Naive B cell (primary cell): ENCODE measurements around the gene CAMK2N2. TPM values are rescaled to one million over a fixed set of nuclear protein-coding genes. Genes with fewer than 3 reads are reported as not detected.
A peak's percentile ranks its signal among the peaks of the same experiment; 100 is the strongest.
"Not testable (repeated sequence)": the region's sequence is repeated elsewhere in the genome, so short reads cannot be mapped to it uniquely, and the experiment has no call there.

ENCODE experiments used
- ATAC-seq, 2 donors: fragments of 150-1000 bp; cut with Tn5 transposase; 2 replicates each; pipeline ENCODE4 v1.10.0; 2021; ENCODE audit warnings: low read depth in 2 of 2, mild to moderate bottlenecking in 2 of 2, moderate library complexity in 2 of 2
- DNase-seq: peaks from one replicate; pipeline ENCODE4 v3.0.0; 2022
- H3K27ac Mint-ChIP-seq, 6 donors: one replicate each; pipeline ENCODE4 v1.8.0; 2020 to 2022; ENCODE audit warnings: mild to moderate bottlenecking in 6 of 6, mixed read lengths in 6 of 6, moderate library complexity in 5 of 6, inconsistent platforms in 2 of 6
- H3K27me3 Mint-ChIP-seq, 3 donors: one replicate each; pipeline ENCODE4 v1.8.0; 2021 to 2022; ENCODE audit warnings: mixed read lengths in 3 of 3, mild to moderate bottlenecking in 1 of 3
- H3K36me3 Mint-ChIP-seq, 2 donors: one replicate each; pipeline ENCODE4 v1.8.0; 2020 to 2022; ENCODE audit warnings: mixed read lengths in 2 of 2, inconsistent platforms in 1 of 2, mild to moderate bottlenecking in 1 of 2
- H3K4me1 Mint-ChIP-seq, 3 donors: one replicate each; pipeline ENCODE4 v1.8.0; 2020 to 2022; ENCODE audit warnings: mixed read lengths in 3 of 3, inconsistent platforms in 1 of 3, mild to moderate bottlenecking in 1 of 3, moderate library complexity in 1 of 3
- H3K4me3 Mint-ChIP-seq, 8 donors: one replicate each; pipeline ENCODE4 v1.8.0; 2020 to 2022; ENCODE audit warnings: mild to moderate bottlenecking in 8 of 8, mixed read lengths in 8 of 8, moderate library complexity in 8 of 8, inconsistent platforms in 2 of 8
- H3K9me3 Mint-ChIP-seq, 7 donors: one replicate each; pipeline ENCODE4 v1.8.0; 2020 to 2022; ENCODE audit warnings: mixed read lengths in 7 of 7, mild to moderate bottlenecking in 5 of 7, inconsistent platforms in 2 of 7, moderate library complexity in 1 of 7
- polyA plus RNA-seq, 6 donors: library from polyadenylated mRNA; unstranded; fragments of 300-500 nt; fragmentation: Illumina TruSeq; gene quantifications; one replicate each; pipeline ENCODE4 v1.2.3, GENCODE V29; 2021; ENCODE audit warnings: low read depth in 6 of 6

CAMK2N2 gene
- polyA plus RNA-seq, 6 donors from 2014 or later, result not detected

GRCh38 chr3:184290331-184290730 is 29.0 kb upstream of the CAMK2N2 start:
- DNase-seq (no peak), ATAC-seq (no peak)
- no peak overlapping the region for H3K4me3 Mint-ChIP-seq
- H3K4me1 Mint-ChIP-seq, result no peaks in the 10 kb centered on the region
- H3K27me3 Mint-ChIP-seq, result peaks cover 15 to 52% (median 40%) of the 10 kb centered on the region in 3 donors
- no peaks in the 10 kb centered on the region for H3K36me3 Mint-ChIP-seq
- H3K27ac Mint-ChIP-seq, result no peak overlapping the region
- no peaks in the 10 kb centered on the region for H3K9me3 Mint-ChIP-seq

- H3K27me3 Mint-ChIP-seq, result peaks cover 15 to 59% (median 48%) of the 10 kb centered on the region in 3 donors
- H3K36me3 Mint-ChIP-seq, result no peaks in the 10 kb centered on the region
- no peaks in the 10 kb centered on the region for H3K4me1 Mint-ChIP-seq
- H3K9me3 Mint-ChIP-seq, result no peaks in the 10 kb centered on the region
- no peak overlapping the region for H3K27ac Mint-ChIP-seq
- H3K4me3 Mint-ChIP-seq, result no peak overlapping the region
- peak; percentile 24 for DNase-seq
- peak; percentile 53 to 66 for ATAC-seq
Measured at GRCh38 chr3:184289426-184289938, 28.1 kb upstream of the CAMK2N2 start.

- Mint-ChIP-seq H3K4me1 (no peaks in the 10 kb centered on the region), H3K36me3 (no peaks in the 10 kb centered on the region), H3K4me3 (no peak overlapping the region), H3K9me3 (no peaks in the 10 kb centered on the region), H3K27me3 (peaks cover 27 to 57% (median 47%) of the 10 kb centered on the region in 3 donors), H3K27ac (no peak overlapping the region)
- no peak for DNase-seq
- no peak for ATAC-seq
Measured at GRCh38 chr3:184284696-184285095, 23.3 kb upstream of the CAMK2N2 start.

- no peaks in the 10 kb centered on the region for H3K9me3 Mint-ChIP-seq
- H3K27ac Mint-ChIP-seq, result no peak overlapping the region
- H3K36me3 Mint-ChIP-seq, result no peaks in the 10 kb centered on the region
- DNase-seq, result no peak
- peaks cover 29 to 64% (median 54%) of the 10 kb centered on the region in 3 donors for H3K27me3 Mint-ChIP-seq
- no peaks in the 10 kb centered on the region for H3K4me1 Mint-ChIP-seq
- no peak overlapping the region for H3K4me3 Mint-ChIP-seq
- ATAC-seq, result no peak
Measured at GRCh38 chr3:184283681-184284080, 22.3 kb upstream of the CAMK2N2 start.

- ATAC-seq (no peak), DNase-seq (no peak)
- Mint-ChIP-seq H3K36me3 (no peaks in the 10 kb centered on the region), H3K27me3 (peaks cover 32 to 72% (median 60%) of the 10 kb centered on the region in 3 donors), H3K27ac (peak overlapping the region in 1 of 6 donors; percentile 80), H3K4me1 (no peaks in the 10 kb centered on the region), H3K9me3 (no peaks in the 10 kb centered on the region), H3K4me3 (no peak overlapping the region)
Measured at GRCh38 chr3:184282941-184283340, 21.6 kb upstream of the CAMK2N2 start.

- Mint-ChIP-seq H3K4me3 (no peak overlapping the region), H3K27ac (no peak overlapping the region), H3K27me3 (peaks cover 53 to 78% (median 72%) of the 10 kb centered on the region in 3 donors), H3K4me1 (peaks cover 0 to 7% (median 6%) of the 10 kb centered on the region in 3 donors), H3K36me3 (peaks cover 0 to 8% of the 10 kb centered on the region in 2 donors), H3K9me3 (no peaks in the 10 kb centered on the region)
- ATAC-seq (no peak), DNase-seq (no peak)
Measured at GRCh38 chr3:184277366-184277765, 16.0 kb upstream of the CAMK2N2 start.

- peak within 1 kb of the TSS in 2 of 6 donors; percentile 19 to 80 for H3K27ac Mint-ChIP-seq
- no peak for ATAC-seq
- no peak for DNase-seq
- peaks cover 52 to 80% (median 78%) of the 10 kb centered on the region in 3 donors for H3K27me3 Mint-ChIP-seq
- peaks cover 0 to 6% (median 1%) of the 10 kb centered on the region in 7 donors for H3K9me3 Mint-ChIP-seq
- peaks cover 0 to 7% (median 6%) of the 10 kb centered on the region in 3 donors for H3K4me1 Mint-ChIP-seq
- peak within 1 kb of the TSS in 4 of 8 donors; percentile 1 to 61 (median 40) for H3K4me3 Mint-ChIP-seq
- H3K36me3 Mint-ChIP-seq, result peaks cover 0 to 8% of the 10 kb centered on the region in 2 donors
Measured at GRCh38 chr3:184275961-184276910, 14.9 kb upstream of the CAMK2N2 start, which contains the start of gene ECE2. TSS of gene ECE2 (plus strand) at chr3:184276022. CDS start at chr3:184276154, 132 bp downstream.

- ATAC-seq (no peak), DNase-seq (no peak)
- peaks cover 0 to 7% (median 6%) of the 10 kb centered on the region in 3 donors for H3K4me1 Mint-ChIP-seq
- peaks cover 0 to 6% (median 1%) of the 10 kb centered on the region in 7 donors for H3K9me3 Mint-ChIP-seq
- peak overlapping the region in 1 of 6 donors; percentile 1 for H3K27ac Mint-ChIP-seq
- H3K27me3 Mint-ChIP-seq, result peaks cover 49 to 81% (median 73%) of the 10 kb centered on the region in 3 donors
- H3K4me3 Mint-ChIP-seq, result peak overlapping the region in 2 of 8 donors; percentile 1 to 57
- H3K36me3 Mint-ChIP-seq, result peaks cover 0 to 8% of the 10 kb centered on the region in 2 donors
Measured at GRCh38 chr3:184275381-184275701, 14.0 kb upstream of the CAMK2N2 start.

GRCh38 chr3:184272269-184272668 is 10.9 kb upstream of the CAMK2N2 start:
- ATAC-seq (no peak), DNase-seq (no peak)
- Mint-ChIP-seq H3K36me3 (peaks cover 0 to 8% of the 10 kb centered on the region in 2 donors), H3K4me3 (no peak overlapping the region), H3K27me3 (peaks cover 47 to 75% (median 61%) of the 10 kb centered on the region in 3 donors), H3K4me1 (peaks cover 0 to 7% (median 6%) of the 10 kb centered on the region in 3 donors), H3K27ac (no peak overlapping the region), H3K9me3 (peaks cover 0 to 13% (median 3%) of the 10 kb centered on the region in 7 donors)

GRCh38 chr3:184267249-184267648 is 5.9 kb upstream of the CAMK2N2 start:
- H3K4me1 Mint-ChIP-seq, H3K4me3 Mint-ChIP-seq, H3K36me3 Mint-ChIP-seq, DNase-seq, ATAC-seq, H3K27ac Mint-ChIP-seq: not testable (repeated sequence)
- Mint-ChIP-seq H3K9me3 (peaks cover 0 to 16% (median 6%) of the 10 kb centered on the region in 7 donors), H3K27me3 (peaks cover 39 to 68% (median 48%) of the 10 kb centered on the region in 3 donors)

- peak overlapping the region in 6 of 8 donors; percentile 38 to 82 (median 61) for H3K4me3 Mint-ChIP-seq
- peak overlapping the region in 1 of 6 donors; percentile 39 for H3K27ac Mint-ChIP-seq
- peaks cover 0 to 7% of the 10 kb centered on the region in 2 donors for H3K36me3 Mint-ChIP-seq
- peaks cover 51 to 68% (median 57%) of the 10 kb centered on the region in 3 donors for H3K27me3 Mint-ChIP-seq
- ATAC-seq, result peak in 1 of 2 donors; percentile 27
- peaks cover 22 to 28% (median 24%) of the 10 kb centered on the region in 3 donors for H3K4me1 Mint-ChIP-seq
- peaks cover 0 to 8% (median 6%) of the 10 kb centered on the region in 7 donors for H3K9me3 Mint-ChIP-seq
- DNase-seq, result no peak
Measured at GRCh38 chr3:184262764-184263179, 1.4 kb upstream of the CAMK2N2 start.

GRCh38 chr3:184261854-184262763 is 756 bp upstream of the CAMK2N2 start:
- Mint-ChIP-seq H3K36me3 (peaks cover 0 to 13% of the 10 kb centered on the region in 2 donors), H3K27me3 (peaks cover 45 to 61% (median 52%) of the 10 kb centered on the region in 3 donors)

More at GRCh38 chr3:184261854-184262763, 756 bp upstream of the CAMK2N2 start:
- Mint-ChIP-seq H3K4me1 (peaks cover 22 to 28% (median 24%) of the 10 kb centered on the region in 3 donors), H3K4me3 (peak overlapping the region; percentile 69 to 96 (median 88)), H3K9me3 (peaks cover 0 to 5% (median under 1%) of the 10 kb centered on the region in 7 donors), H3K27ac (peak overlapping the region in 3 of 6 donors; percentile 22 to 96 (median 84))
- ATAC-seq (peak; percentile 21 to 22), DNase-seq (peak; percentile 21)
